A673 (cell line): ENCODE results near the gene PDS5A. TPM values are rescaled to one million over a fixed set of nuclear protein-coding genes. Genes with fewer than 3 reads are reported as not detected.
"Not testable (repeated sequence)": the region's sequence is repeated elsewhere in the genome, so short reads cannot be mapped to it uniquely, and the experiment has no call there.

Experiments used
- BruUV-seq: library from RNA; stranded (reverse); fragments of 400-500 nt; replicated peaks from 2 replicates; lab custom pipeline; 2021; lab: Mats Ljungman, UMichigan
- CTCF ChIA-PET: fragments of 300-600 bp; sonication (Branson Sonifier 250); formaldehyde crosslinking; loops from one replicate; lab custom pipeline; 2022; ENCODE audit warnings: antibody characterized with exemption; lab: Charles Lee
- POLR2A ChIA-PET: fragments of 300-600 bp; sonication (Branson Sonifier 250); formaldehyde crosslinking; loops from one replicate; lab custom pipeline; 2022; ENCODE audit warnings: antibody characterized with exemption; ENCODE audit not compliant: low non-redundant PET; lab: Charles Lee
- DNase-seq: peaks from one replicate; pipeline ENCODE4 v3.0.0-alpha.2; 2015; ENCODE audit warnings: low spot score
- H3K27ac ChIP-seq: fragments of 200-600 bp; sonication (generic); 2 replicates; pipeline ENCODE4 v1.5.1; 2016; ENCODE audit warnings: mixed run types, low read depth, mild to moderate bottlenecking, mixed read lengths, antibody characterized with exemption, low read length; ENCODE audit not compliant: poor library complexity, severe bottlenecking
- H3K27me3 ChIP-seq: fragments of 200-600 bp; sonication (generic); replicated peaks from 2 replicates; pipeline ENCODE4 v1.6.1; 2017; ENCODE audit warnings: mixed run types, low read depth, mild to moderate bottlenecking, mixed read lengths, antibody characterized with exemption, low read length; ENCODE audit not compliant: insufficient read depth, poor library complexity
- H3K36me3 ChIP-seq: fragments of 200-600 bp; sonication (generic); 2 replicates; pipeline ENCODE4 v1.6.1; 2016; ENCODE audit warnings: mixed run types, mild to moderate bottlenecking, mixed read lengths, antibody characterized with exemption, low read length; ENCODE audit not compliant: insufficient read depth, poor library complexity, severe bottlenecking
- H3K4me1 ChIP-seq: fragments of 200-600 bp; sonication (generic); 2 replicates; pipeline ENCODE4 v1.6.1; 2017; ENCODE audit warnings: mixed run types, mild to moderate bottlenecking, mixed read lengths, antibody characterized with exemption, low read length; ENCODE audit not compliant: insufficient read depth, poor library complexity, severe bottlenecking
- H3K4me3 ChIP-seq: fragments of 200-600 bp; sonication (generic); 2 replicates; pipeline ENCODE4 v1.5.1; 2016; ENCODE audit warnings: low read depth, mixed run types, mild to moderate bottlenecking, mixed read lengths, low read length; ENCODE audit not compliant: poor library complexity, severe bottlenecking
- H3K9me3 ChIP-seq: fragments of 200-600 bp; sonication (generic); 2 replicates; pipeline ENCODE4 v1.6.1; 2016; ENCODE audit warnings: mixed run types, low read depth, mild to moderate bottlenecking, mixed read lengths, antibody characterized with exemption, low read length; ENCODE audit not compliant: poor library complexity, severe bottlenecking
- CTCF ChIP-seq: fragments of 300-800, 200-600 bp; sonication (generic); conservative IDR thresholded peaks from 2 replicates; pipeline ENCODE4 v1.5.1; 2017; ENCODE audit warnings: low read depth, mild to moderate bottlenecking, antibody characterized with exemption, low read length, moderate library complexity, mixed read lengths
- EZH2 ChIP-seq: fragments of 200-600 bp; sonication (generic); IDR thresholded peaks from 2 replicates; pipeline ENCODE4 v1.6.1; 2017; ENCODE audit warnings: borderline replicate concordance, low read depth, mild to moderate bottlenecking, mixed read lengths, antibody characterized with exemption, low read length; ENCODE audit not compliant: poor library complexity, severe bottlenecking
- intact Hi-C: fragments of 100-400 bp; cut with micrococcal nuclease; formaldehyde crosslinking; loops from one replicate; pipeline ENCODE4 v1.10.0; 2022; ENCODE audit not compliant: unreplicated experiment
- total RNA-seq: library from RNA; stranded (reverse); gene quantifications from 2 replicates; pipeline ENCODE4 v1.2.3, GENCODE V29; 2021

The PDS5A gene
- total RNA-seq, 1 experiment from 2014 or later = 104 TPM

GRCh38 chr4:39998659-39999345, 21.1 kb upstream of the PDS5A start:
- no peaks in the 10 kb centered on the region for H3K36me3 ChIP-seq
- DNase-seq = no peak
- CTCF ChIA-PET = no interaction called here
- no peak overlapping the region for H3K4me3 ChIP-seq
- intact Hi-C loops = loop anchor here (10.0 kb wide), 1 partner anchor 316 kb away; no protein-coding TSS in a partner anchor
- no TSS peak for BruUV-seq
- H3K4me1 ChIP-seq = no peaks in the 10 kb centered on the region
- no peak for TF ChIP-seq EZH2
- TF ChIP-seq CTCF = no peak
- H3K9me3 ChIP-seq = no peaks in the 10 kb centered on the region
- POLR2A ChIA-PET = no interaction called here
- H3K27ac ChIP-seq = no peak overlapping the region
- H3K27me3 ChIP-seq = no peaks in the 10 kb centered on the region

GRCh38 chr4:39996811-39997210, 19.1 kb upstream of the PDS5A start:
- ChIA-PET CTCF (no interaction called here), POLR2A (no interaction called here)
- no peak for DNase-seq

GRCh38 chr4:39994406-39994805, 16.7 kb upstream of the PDS5A start:
- ChIA-PET POLR2A (no interaction called here), CTCF (no interaction called here)
- no peaks in the 10 kb centered on the region for H3K36me3 ChIP-seq
- H3K4me3 ChIP-seq = no peak overlapping the region
- H3K27me3 ChIP-seq = no peaks in the 10 kb centered on the region
- no peak for DNase-seq
- H3K4me1 ChIP-seq = no peaks in the 10 kb centered on the region
- no peak overlapping the region for H3K27ac ChIP-seq
- intact Hi-C loops = loop anchor here (10.0 kb wide), 1 partner anchor 320 kb away; no protein-coding TSS in a partner anchor
- BruUV-seq = no TSS peak
- TF ChIP-seq CTCF (no peak), EZH2 (no peak)
- H3K9me3 ChIP-seq = no peaks in the 10 kb centered on the region

More at GRCh38 chr4:39996811-39997210, 19.1 kb upstream of the PDS5A start:
- Histone ChIP-seq H3K4me1 (no peaks in the 10 kb centered on the region), H3K27ac (no peak overlapping the region), H3K36me3 (no peaks in the 10 kb centered on the region), H3K27me3 (no peaks in the 10 kb centered on the region), H3K4me3 (no peak overlapping the region), H3K9me3 (no peaks in the 10 kb centered on the region)
- TF ChIP-seq CTCF (no peak), EZH2 (no peak)
- intact Hi-C loops = loop anchor here (10.0 kb wide), 1 partner anchor 318 kb away; no protein-coding TSS in a partner anchor
- BruUV-seq = no TSS peak

- H3K4me1 ChIP-seq, H3K27me3 ChIP-seq, H3K4me3 ChIP-seq, H3K27ac ChIP-seq, DNase-seq, H3K36me3 ChIP-seq, intact Hi-C loops, BruUV-seq, H3K9me3 ChIP-seq, CTCF ChIA-PET, POLR2A ChIA-PET: not testable (repeated sequence)
These were observed 11.7 kb upstream of the PDS5A start for GRCh38 chr4:39989381-39989780.
